ENCODE measurements around the gene PCDHB12.
A peak's percentile ranks its signal among the peaks of the same experiment; 100 is the strongest.
"Not testable (repeated sequence)": the region's sequence is repeated elsewhere in the genome, so short reads cannot be mapped to it uniquely, and the experiment has no call there.

The PCDHB12 gene

GRCh38 chr5:141213656-141214339 lies 5.3 kb downstream of the PCDHB12 start, which contains the start of gene PCDHB13:
Gene PCDHB13, plus strand, starts transcription at chr5:141213919. Its CDS starts 205 bp downstream, at chr5:141214124.
- not testable (repeated sequence) for H3K4me2 ChIP-seq (ENCODE audit: low read length); H3K27ac ChIP-seq (ENCODE audit: low read depth, low read length, poor library complexity, severe bottlenecking); H3F3A ChIP-seq (ENCODE audit: insufficient read depth, low read length); H3K9me2 ChIP-seq (ENCODE audit: low read depth, low read length); H3K79me2 ChIP-seq (ENCODE audit: insufficient read depth, low read length); H4K20me1 ChIP-seq (ENCODE audit: insufficient read depth, low read length); H3K4me1 ChIP-seq (ENCODE audit: insufficient read depth, low read length, severe bottlenecking); H3K27me3 ChIP-seq (ENCODE audit: insufficient read depth, low read length); H3K9ac ChIP-seq (ENCODE audit: low read length); H3K36me3 ChIP-seq (ENCODE audit: insufficient read depth, low read length); H3K4me3 ChIP-seq (ENCODE audit: low read depth, low read length, poor library complexity, severe bottlenecking); H2AFZ ChIP-seq (ENCODE audit: low read length); H3K9me3 ChIP-seq (ENCODE audit: low read length)
- TF ChIP-seq CTCF (IDR thresholded peaks at IDR 0.05; ENCODE audit: low read length): peak; percentile 26; the same call in 1 of the 2 replicates

GRCh38 chr5:141214583-141214982 lies 6.1 kb downstream of the PCDHB12 start:
- H3K4me3 ChIP-seq (ENCODE audit: low read depth, low read length, poor library complexity, severe bottlenecking); H3K9me3 ChIP-seq (ENCODE audit: low read length); H3K79me2 ChIP-seq (ENCODE audit: insufficient read depth, low read length); H3K27ac ChIP-seq (ENCODE audit: low read depth, low read length, poor library complexity, severe bottlenecking); H3K27me3 ChIP-seq (ENCODE audit: insufficient read depth, low read length); H3K36me3 ChIP-seq (ENCODE audit: insufficient read depth, low read length); H3K9ac ChIP-seq (ENCODE audit: low read length); H3K4me2 ChIP-seq (ENCODE audit: low read length); H2AFZ ChIP-seq (ENCODE audit: low read length); H3F3A ChIP-seq (ENCODE audit: insufficient read depth, low read length); H3K4me1 ChIP-seq (ENCODE audit: insufficient read depth, low read length, severe bottlenecking); H4K20me1 ChIP-seq (ENCODE audit: insufficient read depth, low read length); H3K9me2 ChIP-seq (ENCODE audit: low read depth, low read length): not testable (repeated sequence)

GRCh38 chr5:141215504-141215903 lies 7.0 kb downstream of the PCDHB12 start:
- H3K4me2 ChIP-seq (ENCODE audit: low read length); H3K27ac ChIP-seq (ENCODE audit: low read depth, low read length, poor library complexity, severe bottlenecking); H3K36me3 ChIP-seq (ENCODE audit: insufficient read depth, low read length); H3K4me1 ChIP-seq (ENCODE audit: insufficient read depth, low read length, severe bottlenecking); H3K9me2 ChIP-seq (ENCODE audit: low read depth, low read length); H3K79me2 ChIP-seq (ENCODE audit: insufficient read depth, low read length); H3K9me3 ChIP-seq (ENCODE audit: low read length); H3K27me3 ChIP-seq (ENCODE audit: insufficient read depth, low read length); H3K4me3 ChIP-seq (ENCODE audit: low read depth, low read length, poor library complexity, severe bottlenecking); H3K9ac ChIP-seq (ENCODE audit: low read length); H2AFZ ChIP-seq (ENCODE audit: low read length); H3F3A ChIP-seq (ENCODE audit: insufficient read depth, low read length); H4K20me1 ChIP-seq (ENCODE audit: insufficient read depth, low read length): not testable (repeated sequence)

- H3K27ac ChIP-seq (ENCODE audit: low read depth, low read length, poor library complexity, severe bottlenecking); H4K20me1 ChIP-seq (ENCODE audit: insufficient read depth, low read length); H3K9ac ChIP-seq (ENCODE audit: low read length); H3K36me3 ChIP-seq (ENCODE audit: insufficient read depth, low read length); H3K79me2 ChIP-seq (ENCODE audit: insufficient read depth, low read length); H3K9me3 ChIP-seq (ENCODE audit: low read length); H3F3A ChIP-seq (ENCODE audit: insufficient read depth, low read length); H3K4me2 ChIP-seq (ENCODE audit: low read length); H3K27me3 ChIP-seq (ENCODE audit: insufficient read depth, low read length); H2AFZ ChIP-seq (ENCODE audit: low read length); H3K4me3 ChIP-seq (ENCODE audit: low read depth, low read length, poor library complexity, severe bottlenecking); H3K9me2 ChIP-seq (ENCODE audit: low read depth, low read length); H3K4me1 ChIP-seq (ENCODE audit: insufficient read depth, low read length, severe bottlenecking): not testable (repeated sequence)
These were observed 7.5 kb downstream of the PCDHB12 start for GRCh38 chr5:141216035-141216434.

Data from OCI-LY1 (cell line).